ENCODE results near the gene C6orf47. TPM values are rescaled to one million over a fixed set of nuclear protein-coding genes. Genes with fewer than 3 reads are reported as not detected.

C6orf47 gene
- total RNA-seq, 1 experiment from 2014 or later = 22.4 TPM

GRCh38 chr6:31687321-31687720 lies 26.7 kb upstream of the C6orf47 start:
- intact Hi-C loops (cut with micrococcal nuclease; ENCODE audit: unreplicated experiment) = no loop called here
- H3K27ac ChIP-seq (ENCODE audit: low read length) = no peak overlapping the region
- ChIA-PET POLR2A (no interaction called here), CTCF (no interaction called here)
- no TSS peak for BruUV-seq (replicated peaks)
- no peak for ATAC-seq
- H3K36me3 ChIP-seq (ENCODE audit: control insufficient read depth, insufficient read depth, low read length) = 0 out of 2 replicates have a peak, but pooled peaks cover 5% of the 10 kb centered on the region
- in situ Hi-C loops (cut with HindIII; ENCODE audit: low pct_unique_long_range_greater_than_20kb, low sequenced_read_pairs) = no loop called here
- TF ChIP-seq TCF7L2 (IDR thresholded peaks at IDR 0.05; ENCODE audit: low read depth, low read length) = no peak
- H3K4me3 ChIP-seq (ENCODE audit: low read depth in 2 of 2, low read length in 2 of 2) = no peak overlapping the region
- H3K27me3 ChIP-seq (ENCODE audit: control insufficient read depth, insufficient read depth, low read length) = no peaks in the 10 kb centered on the region
- H3K4me1 ChIP-seq (ENCODE audit: control insufficient read depth, insufficient read depth, low read length) = no peaks in the 10 kb centered on the region
- H3K9me3 ChIP-seq (ENCODE audit: control insufficient read depth, insufficient read depth, low read depth, low read length) = no peaks in the 10 kb centered on the region
- no peak for DNase-seq (ENCODE audit: low read depth, low spot score)

- in situ Hi-C loops (cut with HindIII; ENCODE audit: low pct_unique_long_range_greater_than_20kb, low sequenced_read_pairs) (no loop called here), intact Hi-C loops (cut with micrococcal nuclease; ENCODE audit: unreplicated experiment) (no loop called here)
- no peak overlapping the region for H3K4me3 ChIP-seq (ENCODE audit: low read depth in 2 of 2, low read length in 2 of 2)
- POLR2A ChIA-PET = no interaction called here
- TF ChIP-seq CTCF (IDR thresholded peaks at IDR 0.05) (no peak), POLR2AphosphoS5 (IDR thresholded peaks at IDR 0.05; ENCODE audit: low read depth, low read length) (no peak), REST (IDR thresholded peaks at IDR 0.05; ENCODE audit: insufficient read depth in 1 of 2, low read depth in 2 of 2, low read length in 1 of 2) (no peak), SIN3A (IDR thresholded peaks at IDR 0.05; ENCODE audit: borderline replicate concordance, insufficient read depth, low read depth, low read length) (no peak), TCF7L2 (IDR thresholded peaks at IDR 0.05; ENCODE audit: low read depth, low read length) (no peak)
- no peaks in the 10 kb centered on the region for H3K27me3 ChIP-seq (ENCODE audit: control insufficient read depth, insufficient read depth, low read length)
- 0 out of 2 replicates have a peak, but pooled peaks cover 5% of the 10 kb centered on the region for H3K36me3 ChIP-seq (ENCODE audit: control insufficient read depth, insufficient read depth, low read length)
- ATAC-seq (no peak), DNase-seq (ENCODE audit: low read depth, low spot score) (no peak)
- H3K27ac ChIP-seq (ENCODE audit: low read length) = no peak overlapping the region
- CTCF ChIA-PET = no interaction called here
- no peaks in the 10 kb centered on the region for H3K4me1 ChIP-seq (ENCODE audit: control insufficient read depth, insufficient read depth, low read length)
- no TSS peak for BruUV-seq (replicated peaks)
- no peaks in the 10 kb centered on the region for H3K9me3 ChIP-seq (ENCODE audit: control insufficient read depth, insufficient read depth, low read depth, low read length)
Observed at GRCh38 chr6:31686483-31686882, 25.9 kb upstream of the C6orf47 start.

GRCh38 chr6:31683591-31683990 lies 23.0 kb upstream of the C6orf47 start:
- Histone ChIP-seq H3K4me1 (ENCODE audit: control insufficient read depth, insufficient read depth, low read length) (peaks cover 4% of the 10 kb centered on the region; the same call in 1 of the 2 replicates), H3K36me3 (ENCODE audit: control insufficient read depth, insufficient read depth, low read length) (0 out of 2 replicates have a peak, but pooled peaks cover 2% of the 10 kb centered on the region), H3K27me3 (ENCODE audit: control insufficient read depth, insufficient read depth, low read length) (no peaks in the 10 kb centered on the region), H3K4me3 (ENCODE audit: low read depth in 2 of 2, low read length in 2 of 2) (no peak overlapping the region), H3K27ac (ENCODE audit: low read length) (no peak overlapping the region), H3K9me3 (ENCODE audit: control insufficient read depth, insufficient read depth, low read depth, low read length) (no peaks in the 10 kb centered on the region)
- DNase-seq (ENCODE audit: low read depth, low spot score) = no peak
- TF ChIP-seq TCF7L2 (IDR thresholded peaks at IDR 0.05; ENCODE audit: low read depth, low read length) (no peak), CTCF (IDR thresholded peaks at IDR 0.05) (no peak), POLR2AphosphoS5 (IDR thresholded peaks at IDR 0.05; ENCODE audit: low read depth, low read length) (no peak), SIN3A (IDR thresholded peaks at IDR 0.05; ENCODE audit: borderline replicate concordance, insufficient read depth, low read depth, low read length) (no peak), REST (IDR thresholded peaks at IDR 0.05; ENCODE audit: insufficient read depth in 1 of 2, low read depth in 2 of 2, low read length in 1 of 2) (no peak)
- in situ Hi-C loops (cut with HindIII; ENCODE audit: low pct_unique_long_range_greater_than_20kb, low sequenced_read_pairs) (no loop called here), intact Hi-C loops (cut with micrococcal nuclease; ENCODE audit: unreplicated experiment) (loop anchor here (5.0 kb wide), 2 partner anchors 89 to 149 kb away; no protein-coding TSS in a partner anchor)
- ChIA-PET CTCF (no interaction called here), POLR2A (no interaction called here)
- no peak for ATAC-seq
- BruUV-seq (replicated peaks) = no TSS peak

Measured in Panc1 (cell line).